HTERT RPE-1 (cell line): ENCODE data around the gene C1orf21.
"Not testable (repeated sequence)": the region's sequence is repeated elsewhere in the genome, so short reads cannot be mapped to it uniquely, and the experiment has no call there.

Source experiments
- in situ Hi-C: fragments of 300-500 bp; cut with MboI; formaldehyde crosslinking; loops from 4 replicates; pipeline ENCODE4 v1.14.3; 2020; ENCODE audit warnings: low sequenced_read_pairs

Gene C1orf21

GRCh38 chr1:184595596-184595995 is 208.8 kb downstream of the C1orf21 start:
- in situ Hi-C loops, result no loop called here

- in situ Hi-C loops, result no loop called here
Observed at GRCh38 chr1:184596950-184597645, 210.3 kb downstream of the C1orf21 start.

GRCh38 chr1:184597650-184598357 is 211.0 kb downstream of the C1orf21 start:
- in situ Hi-C loops, result no loop called here

DNA sequence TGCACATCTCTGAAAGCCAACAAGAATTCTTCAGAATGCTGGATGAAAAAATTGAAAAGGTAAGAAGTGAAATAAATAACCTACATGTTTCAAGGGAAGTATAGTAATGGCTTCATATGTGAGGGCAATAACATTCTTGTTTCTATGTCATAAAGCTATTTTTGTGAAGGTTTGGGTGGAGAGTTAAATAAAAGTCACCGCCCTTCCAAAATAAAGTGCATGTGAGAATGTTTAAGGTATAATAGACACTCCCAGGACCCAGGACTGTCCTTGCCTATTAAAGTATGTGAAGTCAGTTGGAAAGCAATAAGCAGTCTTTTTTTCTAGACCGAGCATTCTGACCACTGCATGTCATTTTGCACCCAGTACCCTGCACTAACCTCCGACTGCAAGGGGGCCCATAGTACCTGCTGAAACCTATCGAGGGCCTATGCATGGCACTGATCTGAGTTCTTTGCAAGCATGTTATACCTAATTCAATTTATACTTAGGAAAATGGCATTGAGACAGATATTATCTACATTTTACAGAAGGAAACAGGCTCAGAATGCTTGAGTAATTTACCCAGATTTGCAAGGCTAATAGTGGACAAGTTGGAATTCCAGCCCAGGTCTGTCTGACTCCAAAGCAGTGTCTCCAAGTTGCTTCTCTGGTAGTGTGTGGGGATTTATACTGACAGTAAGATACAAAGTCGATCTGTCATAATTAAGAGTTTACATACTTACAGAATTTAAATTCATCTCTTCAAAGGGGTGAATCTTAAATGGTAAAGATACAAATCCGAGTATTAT is 211.8 kb downstream of the C1orf21 start:
- in situ Hi-C loops, result no loop called here

- in situ Hi-C loops, result no loop called here
Observed at GRCh38 chr1:184604152-184604900, 217.5 kb downstream of the C1orf21 start.

GRCh38 chr1:184605941-184606340 is 219.1 kb downstream of the C1orf21 start:
- in situ Hi-C loops, result no loop called here

- in situ Hi-C loops, result no loop called here
Observed at GRCh38 chr1:184606786-184607185, 220.0 kb downstream of the C1orf21 start.

DNA sequence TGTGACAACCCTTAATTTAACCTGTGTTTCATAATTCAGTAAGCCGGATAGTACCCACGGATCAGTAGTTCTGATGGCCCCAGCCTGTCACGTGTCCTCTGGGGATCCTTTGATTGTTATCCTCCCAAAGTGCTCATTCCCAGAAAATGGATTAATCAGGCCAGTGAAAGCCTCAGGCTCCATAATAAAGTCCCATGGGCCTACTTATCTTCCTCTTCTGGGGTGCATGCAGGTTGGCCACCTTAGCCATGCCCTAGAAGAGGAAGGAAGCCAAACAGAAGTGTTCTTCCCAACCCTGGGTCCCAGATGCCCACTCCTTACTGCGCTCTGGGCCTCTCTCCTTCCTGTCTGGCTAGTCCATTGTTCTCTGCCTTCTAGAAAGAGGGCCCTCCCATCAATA is 221.8 kb downstream of the C1orf21 start:
- in situ Hi-C loops, result no loop called here

- in situ Hi-C loops, result no loop called here
Observed at GRCh38 chr1:184608990-184609389, 222.2 kb downstream of the C1orf21 start.

DNA sequence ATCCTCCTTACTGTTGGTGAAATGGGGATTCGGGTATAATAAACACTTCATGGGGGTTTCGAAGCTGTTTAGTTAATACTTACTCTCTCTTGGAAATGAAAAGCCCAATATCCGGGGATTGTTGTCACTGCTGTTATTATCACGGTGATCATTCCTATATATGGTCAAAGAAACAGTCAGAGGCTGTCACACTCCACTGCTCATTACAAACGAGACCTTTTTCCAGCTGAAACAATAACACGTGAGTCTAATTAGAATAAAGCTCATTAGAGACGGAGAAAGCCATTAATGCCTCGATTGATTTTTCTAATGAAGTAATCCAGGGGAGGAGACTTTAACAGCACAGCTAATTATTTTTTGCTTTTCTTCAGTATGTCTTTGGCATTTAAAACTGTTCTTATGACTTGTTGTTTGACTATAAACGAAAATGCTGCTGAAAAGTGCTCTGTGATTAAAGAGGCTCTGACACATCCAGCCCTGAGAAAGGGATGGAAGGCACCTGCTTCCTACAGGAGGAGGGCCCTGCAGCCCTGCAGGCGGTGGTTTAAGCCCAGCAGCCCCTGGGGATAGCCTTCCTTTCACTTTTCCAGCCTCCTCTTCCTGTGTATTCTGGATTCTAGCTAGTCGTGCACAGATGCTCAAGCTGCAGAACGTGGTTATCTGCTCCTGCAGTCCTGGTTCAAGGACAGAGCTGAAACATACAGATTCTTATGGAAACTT is 224.2 kb downstream of the C1orf21 start:
- in situ Hi-C loops, result no loop called here

DNA sequence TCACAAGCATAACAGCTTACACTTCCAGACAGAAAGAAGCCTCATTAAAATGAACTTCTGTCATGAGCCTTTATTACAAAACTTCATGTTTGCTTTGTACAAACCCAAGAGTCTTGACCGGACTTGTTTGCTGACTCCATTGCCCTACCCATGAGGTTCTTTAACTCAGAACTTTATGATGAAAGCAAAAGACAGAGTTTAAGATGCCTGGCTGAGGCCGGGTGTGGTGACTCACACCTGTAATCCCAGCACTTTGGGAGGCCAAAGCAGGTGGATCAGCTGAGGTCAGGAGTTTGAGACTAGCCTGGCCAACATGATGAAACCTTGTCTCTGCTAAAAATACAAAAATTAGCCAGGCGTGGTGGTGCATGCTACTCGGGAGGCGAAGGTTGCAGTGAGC is 225.4 kb downstream of the C1orf21 start:
- in situ Hi-C loops, result not testable (repeated sequence)

DNA sequence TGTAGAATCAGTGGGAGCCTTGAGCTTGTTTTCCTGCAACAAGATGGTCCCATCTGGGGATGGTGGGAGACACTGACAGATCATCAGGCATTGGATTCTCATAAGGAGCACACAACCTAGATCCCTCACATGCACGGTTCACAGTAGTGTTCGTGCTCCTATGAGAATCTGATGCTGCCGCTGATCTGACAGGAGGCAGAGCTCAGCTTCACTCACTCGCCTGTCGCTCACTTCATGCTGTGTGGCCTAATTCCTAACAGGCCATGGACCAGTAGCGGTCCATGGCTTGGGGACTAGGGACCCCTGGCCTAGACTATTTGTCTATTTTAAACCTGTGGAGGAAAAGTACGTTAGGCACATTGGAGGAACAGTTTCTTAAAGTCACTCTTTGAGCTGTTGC is 227.8 kb downstream of the C1orf21 start:
- in situ Hi-C loops, result no loop called here

GRCh38 chr1:184615301-184615700 is 228.5 kb downstream of the C1orf21 start:
- in situ Hi-C loops, result no loop called here

GRCh38 chr1:184616504-184616903 is 229.7 kb downstream of the C1orf21 start:
- in situ Hi-C loops, result no loop called here

- in situ Hi-C loops, result no loop called here
Observed at GRCh38 chr1:184617433-184618029, 230.7 kb downstream of the C1orf21 start.

DNA sequence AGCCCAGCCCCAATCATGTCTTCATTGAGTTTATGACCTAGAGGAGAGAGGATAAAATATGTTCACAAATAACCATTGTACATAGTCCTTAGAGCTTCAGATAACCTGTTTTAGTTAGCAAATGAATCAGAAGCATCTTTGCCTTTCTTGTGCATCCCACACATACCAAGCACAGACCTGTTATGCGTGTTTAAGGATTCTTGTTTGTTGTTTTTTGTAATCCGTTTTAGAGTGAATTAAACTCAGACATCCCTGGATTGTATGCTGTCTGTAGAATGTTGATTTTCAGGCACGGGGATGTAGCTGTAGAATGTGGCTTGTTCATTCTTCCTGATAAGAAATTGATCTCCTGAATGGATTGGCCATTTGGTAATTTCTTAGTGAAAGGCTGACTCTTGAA is 232.0 kb downstream of the C1orf21 start:
- in situ Hi-C loops, result no loop called here

DNA sequence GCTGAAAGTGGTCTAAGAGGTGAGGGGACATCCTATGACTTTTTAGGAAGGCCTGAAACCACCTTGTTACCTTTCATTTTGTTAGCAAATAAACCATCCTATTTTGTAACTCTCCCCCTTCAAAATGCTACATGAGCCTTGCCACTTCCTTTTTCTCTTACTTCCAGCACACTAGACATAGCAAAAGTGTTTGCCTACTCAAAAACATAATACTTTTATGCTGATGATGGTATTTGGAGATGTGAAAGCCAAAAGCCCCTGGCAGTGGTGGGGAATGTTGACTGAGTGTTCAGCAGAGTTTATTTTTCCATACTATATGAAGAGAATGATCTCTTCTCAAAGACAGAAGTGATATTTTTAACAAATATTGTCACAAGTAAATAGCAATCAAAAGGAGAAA is 233.6 kb downstream of the C1orf21 start:
- in situ Hi-C loops, result no loop called here

DNA sequence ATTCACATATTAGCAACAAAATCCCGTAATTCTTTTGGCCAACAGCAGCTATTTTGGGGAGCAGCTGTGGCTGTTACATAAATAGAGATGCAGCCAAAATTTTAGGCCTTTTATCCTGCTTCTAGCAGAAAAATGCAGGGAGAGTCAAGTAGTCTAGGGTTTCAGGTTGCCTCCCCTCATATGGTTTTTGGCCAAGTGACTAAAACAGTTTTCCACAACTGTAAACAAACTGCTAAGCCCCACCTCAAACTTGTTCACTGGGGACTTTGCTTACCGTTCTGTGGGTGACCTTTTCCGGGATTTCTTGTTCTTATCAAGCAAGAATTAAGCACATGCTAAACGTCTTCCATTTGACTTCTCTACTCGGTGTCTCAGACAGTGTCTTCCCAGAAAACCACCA is 234.4 kb downstream of the C1orf21 start:
- in situ Hi-C loops, result no loop called here

DNA sequence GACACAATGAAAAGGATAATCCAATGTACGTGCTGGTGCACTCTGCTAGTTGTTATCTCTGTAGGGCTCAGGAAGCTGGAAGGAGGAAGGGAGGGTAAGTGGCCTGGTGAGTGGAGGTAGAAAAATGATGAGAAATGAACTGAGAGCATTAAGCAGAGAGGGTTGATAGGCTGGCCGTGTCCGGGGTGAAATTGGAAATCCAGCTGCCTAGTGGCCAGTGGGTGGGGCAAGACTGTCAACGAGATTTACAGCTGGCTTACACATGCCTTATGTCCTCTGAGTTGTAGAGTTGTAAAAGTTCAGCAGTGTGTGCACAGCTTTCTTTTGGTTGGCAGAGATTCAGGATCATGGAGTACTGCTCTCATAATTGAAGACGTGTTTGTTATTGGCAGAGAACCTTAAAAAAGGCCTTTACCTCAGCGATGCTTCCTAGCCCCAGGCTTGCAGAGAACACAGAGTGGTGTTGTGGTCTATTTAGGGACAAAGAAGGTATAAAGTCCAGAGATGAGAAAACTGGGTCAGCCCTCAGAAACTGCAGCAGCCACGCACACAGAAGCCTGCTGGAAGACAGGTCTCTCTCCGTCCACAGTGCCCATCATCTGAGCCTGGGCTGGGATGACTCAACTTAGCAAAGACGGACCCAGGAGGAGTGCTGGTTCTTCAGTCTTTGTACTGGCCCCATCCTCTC is 235.5 kb downstream of the C1orf21 start:
- in situ Hi-C loops, result no loop called here
